Duodenal mucosa (tissue), 2 donors: Measurements from ENCODE around the gene ARHGAP29.

Experiments
- H3K27ac ChIP-seq: one replicate; pipeline ENCODE4 v1.7.0; 2013; ENCODE audit warnings: low read depth, low read length
- H3K27me3 ChIP-seq, 2 donors: one replicate each; pipeline ENCODE4 v1.7.0; 2013; ENCODE audit warnings: low read length in 2 of 2, control low read depth in 1 of 2; ENCODE audit not compliant: insufficient read depth in 2 of 2, control insufficient read depth in 1 of 2
- H3K36me3 ChIP-seq, 2 donors: one replicate each; pipeline ENCODE4 v1.7.0; 2013; ENCODE audit warnings: low read length in 2 of 2, control low read depth in 1 of 2; ENCODE audit not compliant: insufficient read depth in 2 of 2, control insufficient read depth in 1 of 2
- H3K4me1 ChIP-seq, 2 donors: one replicate each; pipeline ENCODE4 v1.7.0; 2013; ENCODE audit warnings: low read length in 2 of 2, control low read depth in 1 of 2; ENCODE audit not compliant: insufficient read depth in 2 of 2, control insufficient read depth in 1 of 2
- H3K4me3 ChIP-seq, 2 donors: one replicate each; pipeline ENCODE4 v1.7.0; 2013; ENCODE audit warnings: low read length in 2 of 2, low read depth in 1 of 2
- H3K9ac ChIP-seq, 2 donors: one replicate each; pipeline ENCODE4 v1.7.0; 2013; ENCODE audit warnings: low read length in 2 of 2, low read depth in 1 of 2
- H3K9me3 ChIP-seq, 2 donors: one replicate each; pipeline ENCODE4 v1.7.0; 2013; ENCODE audit warnings: low read length in 2 of 2, control low read depth in 1 of 2; ENCODE audit not compliant: control insufficient read depth in 1 of 2

ARHGAP29 gene

GRCh38 chr1:94132111-94132510 is 105.3 kb downstream of the ARHGAP29 start:
- no peaks in the 10 kb centered on the region for H3K36me3 ChIP-seq
- H3K4me1 ChIP-seq = no peaks in the 10 kb centered on the region
- no peak overlapping the region for H3K9ac ChIP-seq
- H3K27me3 ChIP-seq = no peaks in the 10 kb centered on the region
- H3K27ac ChIP-seq = no peak overlapping the region
- no peak overlapping the region for H3K4me3 ChIP-seq
- no peaks in the 10 kb centered on the region for H3K9me3 ChIP-seq

DNA sequence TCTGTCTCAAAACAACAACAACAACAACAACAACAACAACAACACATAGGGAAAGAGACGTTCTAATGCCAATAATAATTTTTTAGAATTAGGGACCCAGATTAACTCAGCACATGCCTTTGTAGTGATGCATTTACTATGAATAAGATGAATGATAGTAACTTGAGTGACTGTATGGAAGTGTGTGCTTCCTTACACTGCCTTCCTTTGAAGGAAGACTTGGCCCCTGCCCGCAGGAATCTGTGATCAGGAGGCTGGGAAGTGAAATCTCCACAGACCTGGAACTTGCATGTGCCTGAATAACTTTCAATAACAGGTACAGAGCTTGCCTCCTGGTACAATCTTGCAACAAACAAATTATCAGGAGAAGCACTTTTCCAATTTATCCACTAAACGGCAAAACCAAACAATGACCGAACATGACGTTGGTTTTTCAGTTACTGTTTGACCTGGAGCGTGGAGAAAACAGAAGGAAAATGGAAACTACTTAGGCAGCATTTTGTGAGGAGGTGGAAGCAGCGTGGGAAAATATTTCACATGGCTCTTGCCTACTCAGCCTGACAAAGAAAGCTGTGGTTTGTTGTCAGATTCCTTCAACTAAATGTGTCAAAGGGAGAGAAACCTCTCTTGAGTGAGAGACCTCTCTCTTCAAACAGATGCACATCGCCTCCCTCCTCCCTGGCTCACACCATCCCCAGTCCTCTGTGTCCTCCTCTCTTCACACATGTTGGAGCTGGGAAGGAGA is 106.4 kb downstream of the ARHGAP29 start:
- no peaks in the 10 kb centered on the region for H3K36me3 ChIP-seq
- H3K4me1 ChIP-seq = no peaks in the 10 kb centered on the region
- no peak overlapping the region for H3K9ac ChIP-seq
- H3K27me3 ChIP-seq = no peaks in the 10 kb centered on the region
- no peak overlapping the region for H3K27ac ChIP-seq
- no peak overlapping the region for H3K4me3 ChIP-seq
- no peaks in the 10 kb centered on the region for H3K9me3 ChIP-seq

GRCh38 chr1:94126651-94127050 is 110.7 kb downstream of the ARHGAP29 start:
- Histone ChIP-seq H3K9me3 (no peaks in the 10 kb centered on the region), H3K4me3 (no peak overlapping the region), H3K27me3 (no peaks in the 10 kb centered on the region), H3K4me1 (no peaks in the 10 kb centered on the region), H3K9ac (no peak overlapping the region), H3K36me3 (no peaks in the 10 kb centered on the region), H3K27ac (no peak overlapping the region)

DNA sequence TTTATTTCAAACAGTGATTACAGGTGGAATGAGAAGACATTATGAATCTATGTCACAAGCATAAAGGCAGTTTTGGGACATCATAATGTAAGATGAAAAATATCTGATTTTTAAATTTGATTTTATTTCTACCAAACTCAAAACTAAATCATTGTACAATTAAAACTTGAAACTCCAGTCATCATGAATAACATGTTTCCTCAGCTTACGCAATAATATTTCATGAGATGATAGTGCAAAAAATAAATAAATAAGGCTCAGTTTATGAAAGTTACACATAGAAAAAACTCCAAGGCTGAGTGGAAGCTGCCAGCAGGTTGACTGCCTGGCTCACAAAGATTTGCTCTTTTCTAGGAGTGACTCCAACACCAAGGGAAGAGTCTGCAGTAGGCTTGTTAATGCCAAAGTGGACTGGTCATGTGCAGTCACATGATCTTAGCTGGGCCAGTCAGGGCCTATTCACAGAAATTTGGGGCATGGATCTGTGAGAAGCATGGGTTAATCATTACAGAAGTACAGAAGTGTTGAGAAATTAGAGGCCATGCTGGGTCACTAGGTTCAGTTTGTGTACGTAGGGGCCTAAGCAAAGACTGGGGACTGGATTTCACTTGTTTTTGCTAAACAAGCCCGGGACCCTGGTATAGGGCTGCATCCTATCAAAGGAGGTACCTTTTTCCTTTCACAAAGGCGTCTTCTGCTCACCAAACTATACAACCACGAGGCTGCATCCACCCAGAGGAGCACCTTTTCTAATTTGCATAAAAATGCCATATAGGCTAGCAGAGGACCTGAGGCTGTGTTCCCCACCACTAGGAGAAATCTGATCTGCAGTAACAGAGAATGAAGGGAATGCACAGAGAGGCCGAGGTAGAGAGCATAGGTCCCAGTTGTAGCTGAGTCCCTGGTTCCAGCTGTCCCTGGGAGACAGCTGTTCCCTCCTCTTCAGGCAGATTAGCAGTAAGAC is 111.6 kb downstream of the ARHGAP29 start:
- Histone ChIP-seq H3K4me3 (no peak overlapping the region), H3K4me1 (no peaks in the 10 kb centered on the region), H3K9ac (no peak overlapping the region), H3K36me3 (no peaks in the 10 kb centered on the region), H3K27me3 (no peaks in the 10 kb centered on the region), H3K27ac (no peak overlapping the region), H3K9me3 (no peaks in the 10 kb centered on the region)

- no peak overlapping the region for H3K4me3 ChIP-seq
- no peak overlapping the region for H3K27ac ChIP-seq
- no peaks in the 10 kb centered on the region for H3K4me1 ChIP-seq
- H3K9me3 ChIP-seq = no peaks in the 10 kb centered on the region
- no peaks in the 10 kb centered on the region for H3K36me3 ChIP-seq
- H3K27me3 ChIP-seq = no peaks in the 10 kb centered on the region
- H3K9ac ChIP-seq = no peak overlapping the region
These were observed 112.8 kb downstream of the ARHGAP29 start for GRCh38 chr1:94124538-94124937.

DNA sequence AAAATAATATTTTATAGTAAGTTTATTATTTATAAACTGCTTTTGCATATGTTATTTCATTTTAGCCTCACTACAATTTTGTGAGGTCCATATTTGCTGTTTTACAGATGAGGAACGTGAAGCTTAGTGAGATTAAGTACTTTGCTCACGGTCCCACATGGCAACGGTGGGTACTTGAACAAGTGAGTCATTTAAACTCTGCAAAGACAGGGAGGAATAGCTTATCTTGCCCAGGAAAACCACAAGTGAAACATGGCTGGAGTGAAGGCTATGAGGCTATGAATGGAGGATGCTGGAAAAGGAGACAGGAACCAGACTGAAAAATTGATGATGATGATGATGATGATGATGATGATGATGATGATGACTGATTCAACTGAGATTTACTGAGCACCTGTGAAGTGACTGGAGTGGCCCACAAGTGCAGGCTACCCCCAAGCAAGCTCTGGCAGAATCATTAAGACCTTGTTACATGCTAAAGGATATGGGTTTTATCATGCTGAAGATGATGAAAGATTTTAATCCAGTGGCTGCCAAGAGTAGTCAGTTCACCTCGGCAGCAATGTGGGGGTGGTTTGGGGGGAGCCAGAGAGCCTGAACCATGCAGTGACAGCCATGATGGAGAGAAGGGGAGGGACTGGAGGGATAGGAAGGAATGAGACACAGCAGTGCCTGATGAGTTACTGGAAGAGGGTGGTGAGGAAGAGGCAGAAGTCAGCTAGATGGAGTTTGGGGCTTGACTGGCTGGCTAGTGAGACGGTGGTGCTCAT is 115.0 kb downstream of the ARHGAP29 start:
- no peak overlapping the region for H3K27ac ChIP-seq
- H3K4me1 ChIP-seq = no peaks in the 10 kb centered on the region
- no peaks in the 10 kb centered on the region for H3K9me3 ChIP-seq
- H3K9ac ChIP-seq = no peak overlapping the region
- H3K4me3 ChIP-seq = no peak overlapping the region
- no peaks in the 10 kb centered on the region for H3K27me3 ChIP-seq
- H3K36me3 ChIP-seq = no peaks in the 10 kb centered on the region
